HG02840 (cell line): ENCODE data around the gene VPREB1.
"Not testable (repeated sequence)": the region's sequence is repeated elsewhere in the genome, so short reads cannot be mapped to it uniquely, and the experiment has no call there.

ENCODE experiments used
- ATAC-seq: cut with Tn5 transposase; IDR thresholded peaks from one replicate; pipeline ENCODE4 v1.9.1; 2021; ENCODE audit warnings: mild to moderate bottlenecking, moderate library complexity, moderate number of reproducible peaks; ENCODE audit not compliant: unreplicated experiment, low FRiP score

Gene VPREB1

GRCh38 chr22:22244316-22245250 lies at the start of gene VPREB1:
VPREB1 (plus strand) TSS chr22:22244786; CDS start chr22:22244814, 28 bp downstream.
- no peak for ATAC-seq

- ATAC-seq = no peak
Observed at GRCh38 chr22:22194931-22195264, 49.7 kb upstream of the VPREB1 start.

GRCh38 chr22:22195265-22196017 lies 49.1 kb upstream of the VPREB1 start:
- ATAC-seq = peak; percentile 71

- peak; percentile 46 for ATAC-seq
Observed at GRCh38 chr22:22196018-22196533, 48.5 kb upstream of the VPREB1 start.

- no peak for ATAC-seq
Observed at GRCh38 chr22:22196833-22197477, 47.6 kb upstream of the VPREB1 start.

GRCh38 chr22:22197993-22198402 lies 46.6 kb upstream of the VPREB1 start:
- ATAC-seq = no peak

GRCh38 chr22:22198751-22199150 lies 45.8 kb upstream of the VPREB1 start:
- ATAC-seq = no peak

GRCh38 chr22:22199634-22200033 lies 45.0 kb upstream of the VPREB1 start:
- ATAC-seq = no peak

GRCh38 chr22:22200569-22201184 lies 43.9 kb upstream of the VPREB1 start:
- ATAC-seq = no peak

- no peak for ATAC-seq
Observed at GRCh38 chr22:22201185-22201929, 43.2 kb upstream of the VPREB1 start.

- no peak for ATAC-seq
Observed at GRCh38 chr22:22201930-22202343, 42.6 kb upstream of the VPREB1 start.

GRCh38 chr22:22203048-22203971 lies 41.3 kb upstream of the VPREB1 start:
- ATAC-seq = no peak

GRCh38 chr22:22207845-22208564 lies 36.6 kb upstream of the VPREB1 start:
- ATAC-seq = peak; percentile 78

GRCh38 chr22:22208652-22209051 lies 35.9 kb upstream of the VPREB1 start:
- no peak for ATAC-seq

GRCh38 chr22:22209080-22209640 lies 35.4 kb upstream of the VPREB1 start:
- ATAC-seq = not testable (repeated sequence)

- ATAC-seq = no peak
Observed at GRCh38 chr22:22210375-22210774, 34.2 kb upstream of the VPREB1 start.
